NCI-H1694 (cell line): Measurements from ENCODE around the gene RNF2.

ENCODE experiments used
- DNase-seq: peaks from one replicate; lab custom pipeline; 2025; lab: John Stamatoyannopoulos, UW

Gene RNF2

DNA sequence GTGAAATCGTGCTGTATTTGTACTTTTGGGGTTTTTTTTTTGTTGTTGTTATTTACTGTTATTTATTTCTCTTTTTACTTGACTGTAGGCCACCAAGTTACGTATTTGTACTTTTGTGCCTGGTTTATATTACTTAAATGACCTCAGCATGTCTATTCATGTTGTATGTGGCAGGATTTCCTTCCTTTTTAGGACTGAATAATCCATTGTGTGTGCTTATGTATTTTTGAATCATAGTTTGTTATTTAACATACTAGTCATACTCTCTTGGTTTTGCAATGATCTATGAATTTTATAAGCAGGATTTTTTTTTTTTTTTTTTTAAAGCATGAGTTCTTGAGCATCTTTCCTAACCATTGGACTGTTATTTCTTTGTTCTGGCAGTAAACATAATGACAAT lies 51.2 kb downstream of the RNF2 start:
- no peak for DNase-seq

DNA sequence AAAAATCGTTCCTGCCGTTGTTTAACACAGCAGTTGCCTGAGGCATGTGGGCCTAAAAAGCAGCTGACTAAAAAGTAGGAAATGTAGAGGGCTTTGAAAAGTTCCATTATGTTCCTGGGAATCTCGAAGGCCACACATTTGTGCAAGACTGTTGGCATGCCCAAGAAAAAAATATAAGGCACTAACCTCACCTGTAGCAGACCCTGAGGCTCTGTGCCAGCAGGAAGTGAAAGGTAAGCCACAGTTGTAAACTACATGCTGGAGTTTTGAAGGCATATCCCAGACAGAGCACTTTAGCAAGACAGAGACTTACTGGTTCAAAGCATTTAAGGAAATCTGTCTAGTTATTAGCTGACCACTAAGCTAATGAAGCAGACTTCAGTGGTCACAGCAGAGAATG lies 58.7 kb downstream of the RNF2 start:
- DNase-seq, result no peak

DNA sequence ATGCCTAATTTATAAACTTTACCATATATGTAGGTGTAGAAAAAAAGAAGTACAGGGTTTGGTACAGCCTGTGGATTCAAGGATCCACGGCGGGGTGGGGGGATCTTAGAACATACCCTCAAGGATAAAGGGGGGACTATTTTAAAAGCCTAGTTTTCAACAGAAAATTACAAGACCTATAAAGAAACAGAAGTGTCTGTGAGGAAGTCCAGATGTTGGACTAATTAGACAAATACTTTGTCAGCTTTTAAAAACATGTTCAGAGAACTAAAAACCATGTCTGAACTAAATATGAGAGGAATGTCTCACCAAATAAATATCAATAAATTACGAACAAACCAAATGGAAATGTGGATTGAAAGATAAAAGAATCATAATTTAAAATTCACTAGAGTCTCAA lies 59.8 kb downstream of the RNF2 start:
- DNase-seq, result no peak

DNA sequence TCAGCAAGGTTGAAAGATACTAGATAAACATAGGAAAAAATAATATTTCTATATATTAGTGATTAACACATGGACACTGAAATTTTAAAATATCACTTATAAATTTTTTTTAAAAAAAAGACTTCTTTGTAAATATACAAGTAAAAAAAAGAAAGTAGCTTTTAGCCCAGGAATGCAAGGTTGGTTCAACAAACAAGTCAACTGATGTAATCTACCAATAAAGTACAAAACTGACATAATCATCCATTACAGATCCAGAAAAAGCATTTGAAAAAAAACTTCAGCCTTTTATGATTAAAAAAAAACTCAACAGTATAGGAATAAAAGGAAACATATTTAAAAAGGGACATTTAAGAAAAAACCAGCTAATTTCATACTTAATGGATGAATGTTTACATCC lies 63.0 kb downstream of the RNF2 start:
- no peak for DNase-seq

DNA sequence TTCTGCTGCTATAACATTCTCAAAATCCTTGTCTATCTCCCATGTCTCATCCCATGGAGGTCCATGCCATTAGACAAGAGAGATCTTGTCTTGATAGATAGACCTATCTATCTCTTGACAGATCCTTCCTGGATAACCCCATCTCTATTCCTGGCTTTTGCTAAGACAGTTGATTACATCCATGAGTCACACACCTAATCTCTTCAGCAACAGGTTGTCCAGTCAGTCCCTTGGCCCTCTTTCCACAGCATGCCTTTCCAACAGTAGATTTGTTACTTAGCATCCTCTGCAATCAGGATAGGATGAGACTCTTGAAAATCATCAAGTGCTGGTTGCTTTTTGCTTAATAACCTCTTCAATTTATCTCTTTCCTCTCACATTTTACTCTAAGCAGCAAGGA lies 64.8 kb downstream of the RNF2 start:
- DNase-seq, result no peak

GRCh38 chr1:185111873-185112272 lies 66.5 kb downstream of the RNF2 start:
- DNase-seq, result no peak

GRCh38 chr1:185112356-185112755 lies 67.0 kb downstream of the RNF2 start:
- DNase-seq, result no peak

- no peak for DNase-seq
Observed at GRCh38 chr1:185129708-185130107, 84.3 kb downstream of the RNF2 start.

DNA sequence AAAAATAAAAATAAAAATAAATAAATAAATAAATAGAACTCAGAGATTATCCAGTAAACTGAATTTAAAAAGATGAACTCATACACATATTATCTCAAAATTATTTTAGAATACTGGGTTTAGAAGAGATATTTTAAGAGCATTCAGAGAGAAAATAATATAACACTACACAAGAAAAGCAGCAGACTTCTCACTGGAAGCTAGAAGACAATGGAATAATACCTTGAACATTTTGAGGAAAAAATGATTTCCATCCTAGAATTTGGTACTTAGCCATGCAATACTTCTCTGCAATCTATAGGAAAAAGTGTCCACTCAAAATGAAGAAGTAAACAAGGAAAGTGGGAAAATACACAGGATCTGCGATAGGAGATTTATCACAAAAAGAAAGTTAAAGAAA lies 87.2 kb downstream of the RNF2 start:
- DNase-seq, result no peak

DNA sequence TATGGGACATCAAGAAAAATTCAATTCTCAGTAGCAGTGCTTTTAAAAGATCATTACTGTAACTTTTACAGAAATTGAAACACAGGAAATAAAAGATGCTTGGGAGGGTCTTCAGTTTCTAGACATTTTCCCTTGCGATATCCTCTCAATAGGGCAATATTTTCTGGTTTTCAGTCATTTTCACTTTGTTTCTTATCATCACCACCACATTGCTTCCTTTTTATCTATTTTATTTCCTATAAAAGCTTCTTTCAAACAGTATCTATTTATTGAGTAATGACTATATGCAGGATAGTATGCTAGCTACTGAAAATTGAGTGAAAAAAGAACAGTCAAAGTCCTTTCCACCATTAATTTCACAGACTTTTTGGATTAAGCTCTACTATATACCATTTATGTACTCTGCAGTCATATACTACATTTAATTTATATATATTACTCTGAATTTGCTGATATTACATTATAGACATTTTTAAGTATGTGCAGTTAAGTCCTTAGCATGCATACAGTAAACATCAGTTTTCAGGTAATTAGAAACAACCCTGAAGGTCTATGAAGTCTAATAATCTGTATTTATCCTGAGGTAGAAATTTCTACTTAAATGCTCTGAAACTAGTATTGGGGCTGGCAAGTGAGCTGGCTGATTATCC lies 92.7 kb downstream of the RNF2 start:
- DNase-seq, result no peak

DNA sequence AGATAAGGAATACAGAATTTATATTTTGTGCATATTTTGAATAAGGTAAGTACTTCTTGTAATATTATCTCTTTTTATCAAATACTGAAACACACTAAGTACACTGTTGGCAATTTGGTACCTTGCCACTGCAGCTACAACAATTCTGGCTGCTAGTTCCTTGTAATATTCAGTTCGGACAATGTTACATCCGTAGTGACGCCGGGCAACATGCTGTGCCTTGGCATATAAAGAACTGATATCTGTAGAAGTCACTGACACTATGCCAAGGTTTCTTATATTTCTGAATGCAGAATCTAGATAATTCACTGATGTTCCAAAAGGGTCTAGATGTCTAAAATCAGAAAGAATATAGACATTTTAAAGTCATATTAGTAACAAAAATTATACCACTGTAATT lies 93.9 kb downstream of the RNF2 start:
- no peak for DNase-seq

- DNase-seq, result no peak
Observed at GRCh38 chr1:185144233-185144632, 98.9 kb downstream of the RNF2 start.

DNA sequence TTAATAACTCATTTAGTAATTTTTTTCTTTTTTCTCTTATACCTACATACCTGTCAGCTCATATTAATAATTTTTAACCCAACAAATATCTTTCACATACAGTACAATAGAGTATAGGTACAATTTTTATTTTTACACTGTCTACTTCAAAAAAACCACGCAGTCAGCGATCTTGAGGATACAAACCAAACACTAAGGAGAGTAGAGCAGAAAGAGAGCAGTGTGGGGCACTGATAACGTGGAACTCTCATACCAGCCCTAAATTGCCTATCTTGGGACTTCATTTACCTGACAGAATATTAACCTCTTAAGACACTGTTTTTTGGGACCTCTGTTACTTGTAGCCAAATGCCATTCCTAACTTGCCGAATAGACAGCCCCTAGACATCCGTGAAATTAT lies 105.9 kb downstream of the RNF2 start:
- no peak for DNase-seq
